ENCODE measurements around the gene INHBA.

DNA sequence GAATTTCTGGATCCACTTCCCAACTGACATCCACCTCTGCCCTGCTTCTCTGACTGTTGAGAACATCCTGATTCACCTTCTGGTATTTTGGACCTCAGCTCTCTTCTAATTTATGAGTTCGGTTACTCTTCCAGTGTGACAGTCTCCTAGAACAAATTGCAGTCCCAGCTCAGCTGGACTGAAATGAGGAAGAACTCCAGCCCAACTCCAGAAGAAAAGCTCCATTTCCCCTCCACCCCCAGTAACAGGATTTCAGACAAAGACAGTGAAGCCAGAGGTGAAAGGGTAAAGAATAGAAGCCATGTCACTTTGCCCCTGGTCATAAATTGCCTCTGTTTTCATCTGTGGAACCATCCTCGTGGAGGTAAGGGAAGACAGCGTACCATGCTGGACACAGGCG is 26.2 kb upstream of the INHBA start:
- TF ChIP-seq, protein P1, sequence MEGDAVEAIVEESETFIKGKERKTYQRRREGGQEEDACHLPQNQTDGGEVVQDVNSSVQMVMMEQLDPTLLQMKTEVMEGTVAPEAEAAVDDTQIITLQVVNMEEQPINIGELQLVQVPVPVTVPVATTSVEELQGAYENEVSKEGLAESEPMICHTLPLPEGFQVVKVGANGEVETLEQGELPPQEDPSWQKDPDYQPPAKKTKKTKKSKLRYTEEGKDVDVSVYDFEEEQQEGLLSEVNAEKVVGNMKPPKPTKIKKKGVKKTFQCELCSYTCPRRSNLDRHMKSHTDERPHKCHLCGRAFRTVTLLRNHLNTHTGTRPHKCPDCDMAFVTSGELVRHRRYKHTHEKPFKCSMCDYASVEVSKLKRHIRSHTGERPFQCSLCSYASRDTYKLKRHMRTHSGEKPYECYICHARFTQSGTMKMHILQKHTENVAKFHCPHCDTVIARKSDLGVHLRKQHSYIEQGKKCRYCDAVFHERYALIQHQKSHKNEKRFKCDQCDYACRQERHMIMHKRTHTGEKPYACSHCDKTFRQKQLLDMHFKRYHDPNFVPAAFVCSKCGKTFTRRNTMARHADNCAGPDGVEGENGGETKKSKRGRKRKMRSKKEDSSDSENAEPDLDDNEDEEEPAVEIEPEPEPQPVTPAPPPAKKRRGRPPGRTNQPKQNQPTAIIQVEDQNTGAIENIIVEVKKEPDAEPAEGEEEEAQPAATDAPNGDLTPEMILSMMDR (IDR thresholded peaks at IDR 0.05; ENCODE audit: insufficient read depth, low read depth, low read length): no peak
- no peak for TF ChIP-seq EZH2 (IDR thresholded peaks at IDR 0.05; ENCODE audit: insufficient read depth, low read length)
